WTC11 (cell line): Measurements from ENCODE around the gene ANKRD13A. TPM values are rescaled to one million over a fixed set of nuclear protein-coding genes. Genes with fewer than 3 reads are reported as not detected.

ENCODE experiments used
- ATAC-seq: fragments of 200-7000 bp; cut with Tn5 transposase; 2 replicates; pipeline ENCODE4 v1.10.0; 2021; ENCODE audit warnings: mild to moderate bottlenecking, moderate library complexity
- CTCF ChIA-PET: fragments of 300-600 bp; sonication (Branson Sonifier 250); formaldehyde crosslinking; loops from one replicate; lab custom pipeline; 2021; ENCODE audit warnings: antibody characterized with exemption; lab: Charles Lee
- POLR2A ChIA-PET: fragments of 350-600 bp; sonication (Branson Sonifier 250); formaldehyde crosslinking; loops from one replicate; lab custom pipeline; 2021; ENCODE audit warnings: antibody characterized with exemption; lab: Charles Lee
- DNase-seq: peaks from one replicate; pipeline ENCODE4 v3.0.0; 2021; ENCODE audit warnings: low spot score
- H3K27ac Mint-ChIP-seq: 2 replicates; pipeline ENCODE4 v1.8.0; 2021; ENCODE audit warnings: mixed read lengths
- H3K27me3 Mint-ChIP-seq: 2 replicates; pipeline ENCODE4 v1.8.0; 2021; ENCODE audit warnings: low read depth, mild to moderate bottlenecking, moderate library complexity, mixed read lengths
- H3K36me3 Mint-ChIP-seq: 2 replicates; pipeline ENCODE4 v1.8.0; 2021; ENCODE audit warnings: mixed read lengths
- H3K4me1 Mint-ChIP-seq: 2 replicates; pipeline ENCODE4 v1.8.0; 2022; ENCODE audit warnings: mixed read lengths
- H3K4me3 Mint-ChIP-seq: 2 replicates; pipeline ENCODE4 v1.8.0; 2021; ENCODE audit warnings: mild to moderate bottlenecking, moderate library complexity, mixed read lengths
- H3K9me3 Mint-ChIP-seq: 2 replicates; pipeline ENCODE4 v1.8.0; 2021; ENCODE audit warnings: mixed read lengths
- CREB1 ChIP-seq: sonication (generic); formaldehyde crosslinking; IDR thresholded peaks from 2 replicates; pipeline ENCODE4 v1.8.0; 2023; ENCODE audit warnings: mild to moderate bottlenecking, missing genetic modification reagents
- CREM ChIP-seq: sonication (generic); formaldehyde crosslinking; IDR thresholded peaks from 2 replicates; pipeline ENCODE4 v1.8.1; 2022; ENCODE audit warnings: mild to moderate bottlenecking, missing genetic modification reagents, moderate library complexity
- ETV6 ChIP-seq: sonication (generic); formaldehyde crosslinking; IDR thresholded peaks from 2 replicates; pipeline ENCODE4 v1.8.1; 2022; ENCODE audit warnings: mild to moderate bottlenecking, missing genetic modification reagents
- FOXP1 ChIP-seq: sonication (generic); formaldehyde crosslinking; IDR thresholded peaks from 2 replicates; pipeline ENCODE4 v1.8.0; 2022; ENCODE audit warnings: missing genetic modification reagents, mild to moderate bottlenecking, moderate library complexity, borderline replicate concordance
- JUN ChIP-seq: sonication (generic); formaldehyde crosslinking; IDR thresholded peaks from 2 replicates; pipeline ENCODE4 v1.8.0; 2023; ENCODE audit warnings: mild to moderate bottlenecking, missing genetic modification reagents
- MYBL2 ChIP-seq: sonication (generic); formaldehyde crosslinking; IDR thresholded peaks from 2 replicates; pipeline ENCODE4 v1.8.1; 2023; ENCODE audit warnings: mild to moderate bottlenecking, moderate library complexity, missing genetic modification reagents
- NR3C1 ChIP-seq: sonication (generic); formaldehyde crosslinking; conservative IDR thresholded peaks from 2 replicates; pipeline ENCODE4 v1.8.1; 2023; ENCODE audit warnings: low read depth, mild to moderate bottlenecking, missing genetic modification reagents
- SOX15 ChIP-seq: fragments of 250-450 bp; sonication (Bioruptor Pico); IDR thresholded peaks from 2 replicates; pipeline ENCODE4 v1.9.0; 2021; ENCODE audit warnings: mild to moderate bottlenecking
- SP1 ChIP-seq: sonication (generic); formaldehyde crosslinking; conservative IDR thresholded peaks from 2 replicates; pipeline ENCODE4 v1.8.1; 2022; ENCODE audit warnings: missing genetic modification reagents
- TEAD4 ChIP-seq: sonication (generic); formaldehyde crosslinking; IDR thresholded peaks from 2 replicates; pipeline ENCODE4 v1.8.0; 2022; ENCODE audit warnings: mild to moderate bottlenecking, missing genetic modification reagents
- TP53 ChIP-seq: sonication (generic); formaldehyde crosslinking; IDR thresholded peaks from 2 replicates; pipeline ENCODE4 v1.8.1; 2023; ENCODE audit warnings: mild to moderate bottlenecking, missing genetic modification reagents
- ZNF671 ChIP-seq: fragments of 250-450 bp; sonication (Bioruptor Pico); IDR thresholded peaks from 2 replicates; pipeline ENCODE4 v1.8.0; 2021; ENCODE audit warnings: mild to moderate bottlenecking
- total RNA-seq: library from RNA; stranded (reverse); gene quantifications from 3 replicates; pipeline ENCODE4 v1.2.3, GENCODE V29; 2021
- TF ChIP-seq, protein P1 (sequence below): fragments of 250-450 bp; sonication (Bioruptor Pico); IDR thresholded peaks from 2 replicates; pipeline ENCODE4 v2.1.2; 2022; ENCODE audit warnings: mild to moderate bottlenecking, moderate library complexity
- TF ChIP-seq, protein P2 (sequence below): sonication (generic); formaldehyde crosslinking; IDR thresholded peaks from 2 replicates; pipeline ENCODE4 v1.8.0; 2023; ENCODE audit warnings: mild to moderate bottlenecking, missing genetic modification reagents
- TF ChIP-seq, protein P3 (sequence below): sonication (generic); formaldehyde crosslinking; conservative IDR thresholded peaks from 2 replicates; pipeline ENCODE4 v1.8.1; 2022; ENCODE audit warnings: mild to moderate bottlenecking, missing genetic modification reagents
- TF ChIP-seq, protein P4 (sequence below): sonication (generic); formaldehyde crosslinking; IDR thresholded peaks from 2 replicates; pipeline ENCODE4 v1.8.1; 2023; ENCODE audit warnings: mild to moderate bottlenecking, missing genetic modification reagents, moderate library complexity
- TF ChIP-seq, protein P5 (sequence below): fragments of 250-450 bp; sonication (Bioruptor Pico); IDR thresholded peaks from 2 replicates; pipeline ENCODE4 v1.9.0; 2021; ENCODE audit warnings: mild to moderate bottlenecking, borderline replicate concordance
- TF ChIP-seq, protein P6 (sequence below): sonication (generic); formaldehyde crosslinking; IDR thresholded peaks from 2 replicates; pipeline ENCODE4 v1.8.0; 2023; ENCODE audit warnings: missing genetic modification reagents, mild to moderate bottlenecking, borderline replicate concordance
- TF ChIP-seq, protein P7 (sequence below): sonication (generic); formaldehyde crosslinking; IDR thresholded peaks from 2 replicates; pipeline ENCODE4 v1.8.1; 2023; ENCODE audit warnings: mild to moderate bottlenecking, missing genetic modification reagents, moderate library complexity

The ANKRD13A gene
- total RNA-seq, 1 experiment from 2014 or later, result 22.4 TPM

DNA sequence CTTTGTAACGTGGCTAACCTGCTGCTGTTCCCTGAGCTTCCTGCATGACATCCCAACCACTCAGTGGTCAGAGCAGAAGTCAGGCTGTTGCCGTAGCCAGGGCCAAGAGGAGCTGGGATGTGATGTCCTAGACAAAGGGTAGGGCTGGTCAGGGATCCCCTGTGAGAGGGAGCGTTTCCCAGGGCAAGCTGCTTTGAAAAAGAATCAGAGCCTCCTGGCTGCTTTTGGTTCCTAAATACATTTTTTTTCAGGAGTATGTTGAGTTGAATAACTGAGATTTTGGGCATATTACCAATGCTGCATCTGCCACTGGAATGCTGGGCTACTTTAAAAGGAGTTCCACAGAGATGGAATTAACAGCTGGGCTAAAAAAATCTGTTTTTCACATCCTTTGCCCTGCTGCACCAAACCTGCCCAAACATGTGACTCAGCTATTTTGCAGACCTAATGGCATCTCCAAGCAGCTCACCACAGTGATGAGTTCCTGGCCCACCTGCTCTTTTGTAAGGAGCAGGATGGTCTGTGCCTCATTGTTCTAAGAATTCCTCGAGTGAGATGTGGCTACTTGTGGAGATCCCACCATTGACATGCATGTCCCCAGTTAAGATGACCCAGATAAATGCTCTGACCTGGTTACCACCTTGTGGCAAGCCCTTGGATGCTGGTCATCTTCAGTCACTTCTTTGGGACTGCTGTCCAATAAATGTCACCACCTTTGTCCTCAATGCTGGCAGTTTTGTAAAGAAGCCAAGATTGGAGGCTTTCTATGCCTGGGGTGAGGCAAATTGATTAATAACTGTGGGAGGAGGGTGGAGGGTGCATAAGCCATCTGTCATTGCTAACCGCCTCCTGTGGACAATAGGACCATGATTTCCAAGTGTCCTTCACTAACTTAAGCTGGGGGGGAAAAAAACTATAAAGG lies 24.1 kb downstream of the ANKRD13A start:
- H3K4me1 Mint-ChIP-seq, result peaks cover 12% of the 10 kb centered on the region
- H3K4me3 Mint-ChIP-seq, result no peak overlapping the region
- H3K27ac Mint-ChIP-seq, result peak overlapping the region; percentile 78
- ChIA-PET POLR2A (no interaction called here), CTCF (interaction anchor here (0.5 to 1.9 kb wide), 5 partner anchors 112 to 217 kb away, joined by 3 to 6 read pairs (median 3); no protein-coding TSS in a partner anchor)
- DNase-seq (no peak), ATAC-seq (peak; percentile 39)
- H3K9me3 Mint-ChIP-seq, result no peaks in the 10 kb centered on the region
- no peak for TF ChIP-seq SOX15 (CRISPR knock-in tag)
- TF ChIP-seq, protein P1, sequence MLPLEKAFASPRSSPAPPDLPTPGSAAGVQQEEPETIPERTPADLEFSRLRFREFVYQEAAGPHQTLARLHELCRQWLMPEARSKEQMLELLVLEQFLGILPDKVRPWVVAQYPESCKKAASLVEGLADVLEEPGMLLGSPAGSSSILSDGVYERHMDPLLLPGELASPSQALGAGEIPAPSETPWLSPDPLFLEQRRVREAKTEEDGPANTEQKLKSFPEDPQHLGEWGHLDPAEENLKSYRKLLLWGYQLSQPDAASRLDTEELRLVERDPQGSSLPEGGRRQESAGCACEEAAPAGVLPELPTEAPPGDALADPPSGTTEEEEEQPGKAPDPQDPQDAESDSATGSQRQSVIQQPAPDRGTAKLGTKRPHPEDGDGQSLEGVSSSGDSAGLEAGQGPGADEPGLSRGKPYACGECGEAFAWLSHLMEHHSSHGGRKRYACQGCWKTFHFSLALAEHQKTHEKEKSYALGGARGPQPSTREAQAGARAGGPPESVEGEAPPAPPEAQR (CRISPR knock-in tag), result no peak
- TF ChIP-seq, protein P2, sequence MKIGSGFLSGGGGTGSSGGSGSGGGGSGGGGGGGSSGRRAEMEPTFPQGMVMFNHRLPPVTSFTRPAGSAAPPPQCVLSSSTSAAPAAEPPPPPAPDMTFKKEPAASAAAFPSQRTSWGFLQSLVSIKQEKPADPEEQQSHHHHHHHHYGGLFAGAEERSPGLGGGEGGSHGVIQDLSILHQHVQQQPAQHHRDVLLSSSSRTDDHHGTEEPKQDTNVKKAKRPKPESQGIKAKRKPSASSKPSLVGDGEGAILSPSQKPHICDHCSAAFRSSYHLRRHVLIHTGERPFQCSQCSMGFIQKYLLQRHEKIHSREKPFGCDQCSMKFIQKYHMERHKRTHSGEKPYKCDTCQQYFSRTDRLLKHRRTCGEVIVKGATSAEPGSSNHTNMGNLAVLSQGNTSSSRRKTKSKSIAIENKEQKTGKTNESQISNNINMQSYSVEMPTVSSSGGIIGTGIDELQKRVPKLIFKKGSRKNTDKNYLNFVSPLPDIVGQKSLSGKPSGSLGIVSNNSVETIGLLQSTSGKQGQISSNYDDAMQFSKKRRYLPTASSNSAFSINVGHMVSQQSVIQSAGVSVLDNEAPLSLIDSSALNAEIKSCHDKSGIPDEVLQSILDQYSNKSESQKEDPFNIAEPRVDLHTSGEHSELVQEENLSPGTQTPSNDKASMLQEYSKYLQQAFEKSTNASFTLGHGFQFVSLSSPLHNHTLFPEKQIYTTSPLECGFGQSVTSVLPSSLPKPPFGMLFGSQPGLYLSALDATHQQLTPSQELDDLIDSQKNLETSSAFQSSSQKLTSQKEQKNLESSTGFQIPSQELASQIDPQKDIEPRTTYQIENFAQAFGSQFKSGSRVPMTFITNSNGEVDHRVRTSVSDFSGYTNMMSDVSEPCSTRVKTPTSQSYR (CRISPR knock-in tag), result no peak
- TF ChIP-seq FOXP1 (CRISPR knock-in tag), result no peak
- no peak for TF ChIP-seq CREM
- no peak for TF ChIP-seq JUN
- TF ChIP-seq, protein P3, sequence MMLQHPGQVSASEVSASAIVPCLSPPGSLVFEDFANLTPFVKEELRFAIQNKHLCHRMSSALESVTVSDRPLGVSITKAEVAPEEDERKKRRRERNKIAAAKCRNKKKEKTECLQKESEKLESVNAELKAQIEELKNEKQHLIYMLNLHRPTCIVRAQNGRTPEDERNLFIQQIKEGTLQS (CRISPR knock-in tag), result no peak
- TF ChIP-seq CREB1 (CRISPR knock-in tag), result no peak
- TF ChIP-seq, protein P4, sequence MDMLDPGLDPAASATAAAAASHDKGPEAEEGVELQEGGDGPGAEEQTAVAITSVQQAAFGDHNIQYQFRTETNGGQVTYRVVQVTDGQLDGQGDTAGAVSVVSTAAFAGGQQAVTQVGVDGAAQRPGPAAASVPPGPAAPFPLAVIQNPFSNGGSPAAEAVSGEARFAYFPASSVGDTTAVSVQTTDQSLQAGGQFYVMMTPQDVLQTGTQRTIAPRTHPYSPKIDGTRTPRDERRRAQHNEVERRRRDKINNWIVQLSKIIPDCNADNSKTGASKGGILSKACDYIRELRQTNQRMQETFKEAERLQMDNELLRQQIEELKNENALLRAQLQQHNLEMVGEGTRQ (CRISPR knock-in tag), result no peak
- no peak for TF ChIP-seq ETV6 (CRISPR knock-in tag)
- TF ChIP-seq TEAD4 (CRISPR knock-in tag), result no peak
- TF ChIP-seq TP53, result no peak
- no peaks in the 10 kb centered on the region for H3K27me3 Mint-ChIP-seq
- peaks cover 6% of the 10 kb centered on the region for H3K36me3 Mint-ChIP-seq

DNA sequence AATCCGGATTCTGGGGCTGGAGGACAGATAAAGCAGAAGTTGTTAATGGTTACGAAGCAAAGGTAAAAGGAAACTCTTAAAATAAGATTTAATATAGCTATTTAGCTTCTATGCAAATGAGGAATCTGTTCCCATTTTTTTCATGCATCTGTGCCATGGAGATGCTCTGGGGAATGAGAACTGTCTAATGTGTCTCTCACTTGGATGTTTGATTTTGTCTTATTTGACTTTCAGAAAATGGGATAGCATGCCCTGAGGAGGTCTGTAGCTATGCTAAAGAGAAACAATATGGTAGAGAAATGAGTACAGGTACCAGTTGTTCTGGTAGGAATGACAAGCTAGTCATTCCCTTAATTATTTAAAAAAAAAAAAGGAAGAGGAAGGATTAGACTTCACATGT lies 24.8 kb downstream of the ANKRD13A start:
- no peak overlapping the region for H3K27ac Mint-ChIP-seq
- H3K9me3 Mint-ChIP-seq, result no peaks in the 10 kb centered on the region
- peaks cover 12% of the 10 kb centered on the region for H3K4me1 Mint-ChIP-seq
- no peak overlapping the region for H3K4me3 Mint-ChIP-seq
- DNase-seq, result no peak
- ATAC-seq, result no peak
- no peaks in the 10 kb centered on the region for H3K27me3 Mint-ChIP-seq
- H3K36me3 Mint-ChIP-seq, result peaks cover 8% of the 10 kb centered on the region
- ChIA-PET POLR2A (no interaction called here), CTCF (interaction anchor here (0.8 to 1.9 kb wide), 6 partner anchors 12 to 179 kb away, joined by 3 to 5 read pairs (median 4); no protein-coding TSS in a partner anchor)
- TF ChIP-seq MYBL2, result no peak
- no peak for TF ChIP-seq ZNF671
- TF ChIP-seq, protein P5, sequence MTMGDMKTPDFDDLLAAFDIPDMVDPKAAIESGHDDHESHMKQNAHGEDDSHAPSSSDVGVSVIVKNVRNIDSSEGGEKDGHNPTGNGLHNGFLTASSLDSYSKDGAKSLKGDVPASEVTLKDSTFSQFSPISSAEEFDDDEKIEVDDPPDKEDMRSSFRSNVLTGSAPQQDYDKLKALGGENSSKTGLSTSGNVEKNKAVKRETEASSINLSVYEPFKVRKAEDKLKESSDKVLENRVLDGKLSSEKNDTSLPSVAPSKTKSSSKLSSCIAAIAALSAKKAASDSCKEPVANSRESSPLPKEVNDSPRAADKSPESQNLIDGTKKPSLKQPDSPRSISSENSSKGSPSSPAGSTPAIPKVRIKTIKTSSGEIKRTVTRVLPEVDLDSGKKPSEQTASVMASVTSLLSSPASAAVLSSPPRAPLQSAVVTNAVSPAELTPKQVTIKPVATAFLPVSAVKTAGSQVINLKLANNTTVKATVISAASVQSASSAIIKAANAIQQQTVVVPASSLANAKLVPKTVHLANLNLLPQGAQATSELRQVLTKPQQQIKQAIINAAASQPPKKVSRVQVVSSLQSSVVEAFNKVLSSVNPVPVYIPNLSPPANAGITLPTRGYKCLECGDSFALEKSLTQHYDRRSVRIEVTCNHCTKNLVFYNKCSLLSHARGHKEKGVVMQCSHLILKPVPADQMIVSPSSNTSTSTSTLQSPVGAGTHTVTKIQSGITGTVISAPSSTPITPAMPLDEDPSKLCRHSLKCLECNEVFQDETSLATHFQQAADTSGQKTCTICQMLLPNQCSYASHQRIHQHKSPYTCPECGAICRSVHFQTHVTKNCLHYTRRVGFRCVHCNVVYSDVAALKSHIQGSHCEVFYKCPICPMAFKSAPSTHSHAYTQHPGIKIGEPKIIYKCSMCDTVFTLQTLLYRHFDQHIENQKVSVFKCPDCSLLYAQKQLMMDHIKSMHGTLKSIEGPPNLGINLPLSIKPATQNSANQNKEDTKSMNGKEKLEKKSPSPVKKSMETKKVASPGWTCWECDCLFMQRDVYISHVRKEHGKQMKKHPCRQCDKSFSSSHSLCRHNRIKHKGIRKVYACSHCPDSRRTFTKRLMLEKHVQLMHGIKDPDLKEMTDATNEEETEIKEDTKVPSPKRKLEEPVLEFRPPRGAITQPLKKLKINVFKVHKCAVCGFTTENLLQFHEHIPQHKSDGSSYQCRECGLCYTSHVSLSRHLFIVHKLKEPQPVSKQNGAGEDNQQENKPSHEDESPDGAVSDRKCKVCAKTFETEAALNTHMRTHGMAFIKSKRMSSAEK (CRISPR knock-in tag), result no peak
- TF ChIP-seq, protein P6, sequence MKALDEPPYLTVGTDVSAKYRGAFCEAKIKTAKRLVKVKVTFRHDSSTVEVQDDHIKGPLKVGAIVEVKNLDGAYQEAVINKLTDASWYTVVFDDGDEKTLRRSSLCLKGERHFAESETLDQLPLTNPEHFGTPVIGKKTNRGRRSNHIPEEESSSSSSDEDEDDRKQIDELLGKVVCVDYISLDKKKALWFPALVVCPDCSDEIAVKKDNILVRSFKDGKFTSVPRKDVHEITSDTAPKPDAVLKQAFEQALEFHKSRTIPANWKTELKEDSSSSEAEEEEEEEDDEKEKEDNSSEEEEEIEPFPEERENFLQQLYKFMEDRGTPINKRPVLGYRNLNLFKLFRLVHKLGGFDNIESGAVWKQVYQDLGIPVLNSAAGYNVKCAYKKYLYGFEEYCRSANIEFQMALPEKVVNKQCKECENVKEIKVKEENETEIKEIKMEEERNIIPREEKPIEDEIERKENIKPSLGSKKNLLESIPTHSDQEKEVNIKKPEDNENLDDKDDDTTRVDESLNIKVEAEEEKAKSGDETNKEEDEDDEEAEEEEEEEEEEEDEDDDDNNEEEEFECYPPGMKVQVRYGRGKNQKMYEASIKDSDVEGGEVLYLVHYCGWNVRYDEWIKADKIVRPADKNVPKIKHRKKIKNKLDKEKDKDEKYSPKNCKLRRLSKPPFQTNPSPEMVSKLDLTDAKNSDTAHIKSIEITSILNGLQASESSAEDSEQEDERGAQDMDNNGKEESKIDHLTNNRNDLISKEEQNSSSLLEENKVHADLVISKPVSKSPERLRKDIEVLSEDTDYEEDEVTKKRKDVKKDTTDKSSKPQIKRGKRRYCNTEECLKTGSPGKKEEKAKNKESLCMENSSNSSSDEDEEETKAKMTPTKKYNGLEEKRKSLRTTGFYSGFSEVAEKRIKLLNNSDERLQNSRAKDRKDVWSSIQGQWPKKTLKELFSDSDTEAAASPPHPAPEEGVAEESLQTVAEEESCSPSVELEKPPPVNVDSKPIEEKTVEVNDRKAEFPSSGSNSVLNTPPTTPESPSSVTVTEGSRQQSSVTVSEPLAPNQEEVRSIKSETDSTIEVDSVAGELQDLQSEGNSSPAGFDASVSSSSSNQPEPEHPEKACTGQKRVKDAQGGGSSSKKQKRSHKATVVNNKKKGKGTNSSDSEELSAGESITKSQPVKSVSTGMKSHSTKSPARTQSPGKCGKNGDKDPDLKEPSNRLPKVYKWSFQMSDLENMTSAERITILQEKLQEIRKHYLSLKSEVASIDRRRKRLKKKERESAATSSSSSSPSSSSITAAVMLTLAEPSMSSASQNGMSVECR (CRISPR knock-in tag), result no peak
- no peak for TF ChIP-seq SP1 (CRISPR knock-in tag)
- TF ChIP-seq, protein P7, sequence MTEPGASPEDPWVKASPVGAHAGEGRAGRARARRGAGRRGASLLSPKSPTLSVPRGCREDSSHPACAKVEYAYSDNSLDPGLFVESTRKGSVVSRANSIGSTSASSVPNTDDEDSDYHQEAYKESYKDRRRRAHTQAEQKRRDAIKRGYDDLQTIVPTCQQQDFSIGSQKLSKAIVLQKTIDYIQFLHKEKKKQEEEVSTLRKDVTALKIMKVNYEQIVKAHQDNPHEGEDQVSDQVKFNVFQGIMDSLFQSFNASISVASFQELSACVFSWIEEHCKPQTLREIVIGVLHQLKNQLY (CRISPR knock-in tag), result no peak
- TF ChIP-seq NR3C1 (CRISPR knock-in tag), result no peak
